ENCODE results near the gene SLCO3A1. TPM values are rescaled to one million over a fixed set of nuclear protein-coding genes. Genes with fewer than 3 reads are reported as not detected.
"Not testable (repeated sequence)": the region's sequence is repeated elsewhere in the genome, so short reads cannot be mapped to it uniquely, and the experiment has no call there.

Gene SLCO3A1
- total RNA-seq, 1 experiment from 2014 or later = 1.7 TPM

GRCh38 chr15:92059036-92059970 is 205.8 kb downstream of the SLCO3A1 start:
- no peak for DNase-seq (ENCODE audit: extremely low read depth, low read depth)

- DNase-seq (ENCODE audit: extremely low read depth, low read depth) = not testable (repeated sequence)
These were observed 206.4 kb downstream of the SLCO3A1 start for GRCh38 chr15:92059971-92060311.

GRCh38 chr15:92061511-92062195 is 208.1 kb downstream of the SLCO3A1 start:
- no peak for DNase-seq (ENCODE audit: extremely low read depth, low read depth)

GRCh38 chr15:92062505-92062904 is 209.0 kb downstream of the SLCO3A1 start:
- DNase-seq (ENCODE audit: extremely low read depth, low read depth) = no peak

GRCh38 chr15:92068121-92068520 is 214.6 kb downstream of the SLCO3A1 start:
- no peak for DNase-seq (ENCODE audit: extremely low read depth, low read depth)

GRCh38 chr15:92069308-92070250 is 216.1 kb downstream of the SLCO3A1 start:
- DNase-seq (ENCODE audit: extremely low read depth, low read depth) = no peak

- not testable (repeated sequence) for DNase-seq (ENCODE audit: extremely low read depth, low read depth)
These were observed 216.7 kb downstream of the SLCO3A1 start for GRCh38 chr15:92070251-92070650.

- no peak for DNase-seq (ENCODE audit: extremely low read depth, low read depth)
These were observed 217.6 kb downstream of the SLCO3A1 start for GRCh38 chr15:92071045-92071634.

- DNase-seq (ENCODE audit: extremely low read depth, low read depth) = no peak
These were observed 219.7 kb downstream of the SLCO3A1 start for GRCh38 chr15:92073044-92073785.

GRCh38 chr15:92074101-92074500 is 220.6 kb downstream of the SLCO3A1 start:
- DNase-seq (ENCODE audit: extremely low read depth, low read depth) = no peak

- no peak for DNase-seq (ENCODE audit: extremely low read depth, low read depth)
These were observed 221.1 kb downstream of the SLCO3A1 start for GRCh38 chr15:92074646-92075045.

- DNase-seq (ENCODE audit: extremely low read depth, low read depth) = no peak
These were observed 222.3 kb downstream of the SLCO3A1 start for GRCh38 chr15:92075764-92076163.

- no peak for DNase-seq (ENCODE audit: extremely low read depth, low read depth)
These were observed 223.0 kb downstream of the SLCO3A1 start for GRCh38 chr15:92076541-92076940.

- DNase-seq (ENCODE audit: extremely low read depth, low read depth) = peak; percentile 41
These were observed 224.0 kb downstream of the SLCO3A1 start for GRCh38 chr15:92077353-92078085.

- DNase-seq (ENCODE audit: extremely low read depth, low read depth) = no peak
These were observed 224.8 kb downstream of the SLCO3A1 start for GRCh38 chr15:92078270-92078669.

GRCh38 chr15:92079047-92079446 is 225.5 kb downstream of the SLCO3A1 start:
- no peak for DNase-seq (ENCODE audit: extremely low read depth, low read depth)

- DNase-seq (ENCODE audit: extremely low read depth, low read depth) = no peak
These were observed 226.2 kb downstream of the SLCO3A1 start for GRCh38 chr15:92079647-92080255.

GRCh38 chr15:92082006-92082843 is 228.7 kb downstream of the SLCO3A1 start:
- DNase-seq (ENCODE audit: extremely low read depth, low read depth) = peak; percentile 63

All from NCI-H460 (cell line).